GM23338 (cell line): ENCODE data around the gene ADGRG4. TPM values are rescaled to one million over a fixed set of nuclear protein-coding genes. Genes with fewer than 3 reads are reported as not detected.

ENCODE experiments used
- ATAC-seq: fragments of 200-7000 bp; cut with Tn5 transposase; 3 replicates; pipeline ENCODE4 v1.9.1; 2020
- DNase-seq: peaks from one replicate; pipeline ENCODE4 v3.0.0-alpha.2; 2015; ENCODE audit warnings: low spot score
- H2AFZ ChIP-seq: fragments of 200-600 bp; sonication (generic); 2 replicates; pipeline ENCODE4 v1.8.0; 2016; ENCODE audit warnings: antibody characterized with exemption, mild to moderate bottlenecking, moderate library complexity
- H3F3A ChIP-seq: fragments of 200-600 bp; sonication (generic); replicated peaks from 2 replicates; pipeline ENCODE4 v1.8.0; 2017; ENCODE audit warnings: antibody characterized with exemption, mixed run types, low read depth
- H3K27ac ChIP-seq: fragments of 200-600 bp; sonication (generic); 2 replicates; pipeline ENCODE4 v1.6.1; 2016; ENCODE audit warnings: low read depth
- H3K27me3 ChIP-seq: fragments of 200-600 bp; sonication (generic); 2 replicates; pipeline ENCODE4 v1.8.0; 2016; ENCODE audit warnings: mild to moderate bottlenecking, mixed run types, moderate library complexity; ENCODE audit not compliant: insufficient read depth
- H3K36me3 ChIP-seq: fragments of 200-600 bp; sonication (generic); 2 replicates; pipeline ENCODE4 v1.8.0; 2016; ENCODE audit warnings: mild to moderate bottlenecking; ENCODE audit not compliant: insufficient read depth
- H3K4me1 ChIP-seq: fragments of 200-600 bp; sonication (generic); 2 replicates; pipeline ENCODE4 v1.8.0; 2016; ENCODE audit warnings: mild to moderate bottlenecking, moderate library complexity; ENCODE audit not compliant: insufficient read depth
- H3K4me2 ChIP-seq: fragments of 200-600 bp; sonication (generic); 2 replicates; pipeline ENCODE4 v1.7.1; 2017; ENCODE audit warnings: mixed run types
- H3K4me3 ChIP-seq: fragments of 200-600 bp; sonication (generic); 2 replicates; pipeline ENCODE4 v1.6.1; 2016; ENCODE audit warnings: mixed run types
- H3K79me2 ChIP-seq: fragments of 200-600 bp; sonication (generic); replicated peaks from 2 replicates; pipeline ENCODE4 v1.8.0; 2017; ENCODE audit warnings: mild to moderate bottlenecking; ENCODE audit not compliant: insufficient read depth
- H3K9me2 ChIP-seq: fragments of 200-600 bp; sonication (generic); 2 replicates; pipeline ENCODE4 v1.8.0; 2017; ENCODE audit not compliant: insufficient read depth
- H4K20me1 ChIP-seq: fragments of 200-600 bp; sonication (generic); replicated peaks from 2 replicates; pipeline ENCODE4 v1.8.0; 2017; ENCODE audit warnings: mild to moderate bottlenecking; ENCODE audit not compliant: insufficient read depth
- H3K27ac Mint-ChIP-seq: 2 replicates; pipeline ENCODE4 v1.8.0; 2020; ENCODE audit warnings: inconsistent platforms, mild to moderate bottlenecking, moderate library complexity, mixed read lengths
- H3K27me3 Mint-ChIP-seq: 3 replicates; pipeline ENCODE4 v1.8.0; 2022; ENCODE audit warnings: low read depth, mild to moderate bottlenecking, moderate library complexity, mixed read lengths, inconsistent platforms; ENCODE audit not compliant: insufficient read depth, poor library complexity
- H3K36me3 Mint-ChIP-seq: 3 replicates; pipeline ENCODE4 v1.8.0; 2021; ENCODE audit warnings: low read depth, mild to moderate bottlenecking, inconsistent platforms, moderate library complexity, mixed read lengths
- H3K4me1 Mint-ChIP-seq: 3 replicates; pipeline ENCODE4 v1.8.0; 2020; ENCODE audit warnings: mild to moderate bottlenecking, inconsistent platforms, mixed read lengths
- H3K4me3 Mint-ChIP-seq: 3 replicates; pipeline ENCODE4 v1.8.0; 2021; ENCODE audit warnings: moderate library complexity, mild to moderate bottlenecking, inconsistent platforms, mixed read lengths
- H3K9me3 Mint-ChIP-seq: 3 replicates; pipeline ENCODE4 v1.8.0; 2020; ENCODE audit warnings: moderate library complexity, mild to moderate bottlenecking, inconsistent platforms, mixed read lengths
- CREB1 ChIP-seq: fragments of 250-450 bp; sonication (Bioruptor Pico); IDR thresholded peaks from 2 replicates; pipeline ENCODE4 v1.5.0; 2020; ENCODE audit warnings: low read depth, mild to moderate bottlenecking, moderate library complexity
- CTCF ChIP-seq, 2 experiments: fragments of 200-600 bp in 1 of 2; sonication (generic) in 1 of 2; conservative IDR thresholded peaks; 2 replicates each; pipeline versions ENCODE4 v1.5.1 to v1.6.1; 2016 to 2017; ENCODE audit warnings: antibody characterized with exemption in 2 of 2, low read depth in 2 of 2, mild to moderate bottlenecking in 2 of 2, moderate library complexity in 1 of 2
- ETS1 ChIP-seq: IDR thresholded peaks from 2 replicates; pipeline ENCODE4 v1.6.1; 2016; ENCODE audit warnings: antibody characterized with exemption
- EZH2 ChIP-seq: fragments of 200-600 bp; sonication (generic); IDR thresholded peaks from one replicate; pipeline ENCODE4 v1.8.0; 2017; ENCODE audit warnings: antibody characterized with exemption, mild to moderate bottlenecking, low read depth; ENCODE audit not compliant: unreplicated experiment
- JUNB ChIP-seq: IDR thresholded peaks from one replicate; pipeline ENCODE4 v1.6.1; 2016; ENCODE audit warnings: antibody characterized with exemption; ENCODE audit not compliant: unreplicated experiment
- NANOG ChIP-seq: IDR thresholded peaks from 2 replicates; pipeline ENCODE4 v1.6.1; 2016; ENCODE audit warnings: antibody characterized with exemption, borderline replicate concordance
- POLR2AphosphoS5 ChIP-seq: IDR thresholded peaks from 2 replicates; pipeline ENCODE4 v1.6.1; 2016; ENCODE audit warnings: antibody characterized with exemption, low read depth
- REST ChIP-seq: IDR thresholded peaks from one replicate; pipeline ENCODE4 v1.6.1; 2018; ENCODE audit warnings: antibody characterized with exemption; ENCODE audit not compliant: unreplicated experiment
- STAT1 ChIP-seq: IDR thresholded peaks from one replicate; pipeline ENCODE4 v1.6.1; 2016; ENCODE audit warnings: antibody characterized with exemption; ENCODE audit not compliant: unreplicated experiment
- ZNF331 ChIP-seq: fragments of 250-450 bp; sonication (Bioruptor Pico); IDR thresholded peaks from 2 replicates; pipeline ENCODE4 v1.5.0; 2020; ENCODE audit warnings: low read depth, mild to moderate bottlenecking, moderate library complexity
- polyA plus RNA-seq: library from polyadenylated mRNA; unstranded; fragments of >200 nt; fragmentation: Nextera tagmentation; extraction: Ambion mirVana; gene quantifications from 2 replicates; pipeline ENCODE4 v1.2.1, GENCODE V29; 2016
- total RNA-seq: library from RNA; depleted of rRNA; stranded (reverse); fragments of >200 nt; shearing (Covaris generic); gene quantifications from 2 replicates; pipeline ENCODE4 v1.2.3, GENCODE V29; 2014

The ADGRG4 gene
- total and polyA plus RNA-seq, 2 experiments from 2014 or later = not detected

- Mint-ChIP-seq H3K4me3 (no peak overlapping the region), H3K36me3 (no peaks in the 10 kb centered on the region), H3K9me3 (no peaks in the 10 kb centered on the region), H3K27me3 (peaks cover 2% of the 10 kb centered on the region), H3K27ac (no peak overlapping the region), H3K4me1 (no peaks in the 10 kb centered on the region)
- DNase-seq (no peak), ATAC-seq (no peak)
- Histone ChIP-seq H3K4me3 (no peak overlapping the region), H3F3A (no peaks in the 10 kb centered on the region), H3K4me1 (no peaks in the 10 kb centered on the region), H2AFZ (no peak overlapping the region), H3K27me3 (no peaks in the 10 kb centered on the region), H3K27ac (no peak overlapping the region), H4K20me1 (no peaks in the 10 kb centered on the region), H3K4me2 (no peak overlapping the region), H3K9me2 (no peaks in the 10 kb centered on the region), H3K36me3 (no peaks in the 10 kb centered on the region), H3K79me2 (no peaks in the 10 kb centered on the region)
- TF ChIP-seq POLR2AphosphoS5 = no peak
- TF ChIP-seq REST = no peak
Observed at GRCh38 chrX:136376713-136377112, 76.0 kb downstream of the ADGRG4 start.

GRCh38 chrX:136380010-136380769 lies 79.4 kb downstream of the ADGRG4 start:
- Histone ChIP-seq H2AFZ (no peak overlapping the region), H3K4me1 (no peaks in the 10 kb centered on the region), H4K20me1 (no peaks in the 10 kb centered on the region), H3F3A (no peaks in the 10 kb centered on the region), H3K4me2 (no peak overlapping the region), H3K27me3 (no peaks in the 10 kb centered on the region), H3K9me2 (no peaks in the 10 kb centered on the region), H3K79me2 (no peaks in the 10 kb centered on the region), H3K36me3 (no peaks in the 10 kb centered on the region), H3K4me3 (no peak overlapping the region), H3K27ac (no peak overlapping the region)
- peaks cover 3% of the 10 kb centered on the region; the same call in 1 of the 3 replicates for H3K4me1 Mint-ChIP-seq
- no peak overlapping the region for H3K4me3 Mint-ChIP-seq
- no peak for ATAC-seq
- H3K27ac Mint-ChIP-seq = no peak overlapping the region
- H3K9me3 Mint-ChIP-seq = no peaks in the 10 kb centered on the region
- peaks cover 2% of the 10 kb centered on the region for H3K27me3 Mint-ChIP-seq
- DNase-seq = no peak
- no peaks in the 10 kb centered on the region for H3K36me3 Mint-ChIP-seq
- TF ChIP-seq CTCF (conservative IDR thresholded peaks at IDR 0.05; ENCODE audit: low read depth in 2 of 2) (no peak), STAT1 (no peak), CREB1 (no peak), ETS1 (no peak), JUNB (no peak), NANOG (no peak), REST (no peak), ZNF331 (CRISPR knock-in tag) (no peak), POLR2AphosphoS5 (no peak), EZH2 (no peak)
